Measurements from ENCODE around the gene PBX3.
"Not testable (repeated sequence)": the region's sequence is repeated elsewhere in the genome, so short reads cannot be mapped to it uniquely, and the experiment has no call there.

The PBX3 gene

DNA sequence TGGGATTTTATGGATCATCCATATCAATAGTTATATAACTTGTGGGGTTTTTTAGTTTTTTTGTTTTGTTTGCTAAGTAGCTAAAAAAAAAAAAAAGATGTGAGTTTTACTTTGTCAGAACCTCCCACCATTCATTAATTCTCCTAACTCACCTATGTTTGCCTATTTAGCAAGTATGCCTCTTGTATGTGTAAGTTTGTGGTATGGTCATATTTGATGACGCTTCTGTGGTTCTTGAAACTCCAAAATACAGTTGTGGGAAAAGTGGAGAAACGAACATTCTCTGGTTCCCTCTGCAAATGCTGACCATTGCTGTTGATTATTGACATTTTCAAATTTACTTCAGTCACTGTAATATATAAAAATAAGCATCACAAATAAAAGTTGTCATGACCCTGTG is 75.7 kb downstream of the PBX3 start:
- DNase-seq (ENCODE audit: low read depth) = no peak

DNA sequence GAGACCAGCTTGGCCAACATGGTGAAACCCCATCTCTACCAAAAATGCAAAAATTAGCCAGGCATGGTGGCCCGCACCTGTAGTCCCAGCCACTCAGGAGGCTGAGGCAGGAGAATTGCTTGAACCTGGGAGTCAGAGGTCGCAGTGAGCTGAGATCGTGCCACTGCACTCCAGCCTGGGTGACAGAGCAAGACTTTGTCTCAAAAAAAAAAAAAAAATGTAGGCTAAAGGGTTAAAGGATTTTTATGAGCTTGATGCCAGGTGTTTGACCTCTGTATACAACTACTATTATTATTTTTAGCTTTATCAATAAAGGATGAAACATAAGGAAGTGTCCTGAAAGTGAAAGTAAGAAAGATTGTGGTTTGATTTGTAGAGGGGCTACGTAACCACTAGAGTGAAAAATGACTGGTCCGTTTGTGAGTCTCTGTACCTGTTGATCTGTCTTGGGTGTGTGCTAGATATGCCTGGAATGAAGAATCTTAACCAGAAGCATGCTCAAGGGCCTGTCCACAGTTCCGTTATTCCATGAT is 76.8 kb downstream of the PBX3 start:
- not testable (repeated sequence) for DNase-seq (ENCODE audit: low read depth)

DNA sequence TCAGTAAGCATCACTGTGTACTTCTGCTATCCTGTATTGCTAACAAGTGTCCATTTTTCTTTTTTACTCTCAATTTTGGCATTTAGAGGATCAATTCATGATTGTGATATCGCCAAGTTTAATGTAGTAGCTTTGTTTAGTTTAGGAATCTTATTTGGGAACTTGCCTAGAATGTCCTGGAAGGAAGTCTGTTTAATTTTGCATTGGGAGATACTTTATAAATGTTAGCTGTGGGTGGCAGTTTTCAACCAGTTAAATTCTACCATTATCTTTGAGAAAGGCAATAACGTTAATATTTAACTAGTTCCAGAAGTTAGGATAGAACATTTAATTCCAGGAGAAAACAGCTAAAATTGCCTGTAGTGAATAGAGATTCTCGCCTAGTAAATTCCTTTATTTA is 78.6 kb downstream of the PBX3 start:
- no peak for DNase-seq (ENCODE audit: low read depth)

DNA sequence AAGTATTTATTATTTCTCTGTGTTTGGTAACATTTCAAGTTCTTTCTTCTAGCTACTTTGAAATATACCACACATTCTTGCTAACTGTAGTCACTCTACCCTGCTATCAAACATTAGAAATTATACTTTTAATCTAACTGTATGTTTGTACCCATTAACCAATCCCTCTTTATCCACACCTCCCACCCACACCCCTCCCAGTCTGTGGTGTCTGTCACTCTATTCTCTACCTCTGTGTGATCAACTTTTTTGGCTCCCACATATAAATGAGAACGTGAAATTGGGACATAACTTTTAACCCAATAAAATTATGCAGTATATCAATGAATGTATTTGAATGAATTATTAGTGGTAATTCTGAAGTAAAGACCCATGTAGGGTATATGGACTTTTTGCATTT is 79.7 kb downstream of the PBX3 start:
- DNase-seq (ENCODE audit: low read depth) = no peak

DNA sequence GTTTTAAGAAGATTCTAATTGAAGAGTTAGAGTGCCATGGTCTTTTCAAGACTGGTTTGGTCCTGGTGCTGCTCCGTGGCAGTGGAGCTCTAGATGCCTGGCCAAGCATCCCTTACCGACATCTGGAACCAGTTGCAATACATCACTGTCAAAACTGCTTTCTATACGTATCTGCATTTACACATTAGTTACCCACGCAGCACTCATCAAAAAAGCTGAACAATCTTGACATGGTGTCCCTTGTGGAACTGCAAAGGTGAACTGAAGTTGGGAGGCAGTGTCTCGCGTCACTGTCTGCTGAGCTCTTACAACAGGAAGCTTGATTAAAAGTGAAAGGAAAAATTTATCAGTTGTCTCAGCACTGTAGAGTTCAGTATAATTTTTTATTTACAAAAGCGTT is 82.6 kb downstream of the PBX3 start:
- no peak for DNase-seq (ENCODE audit: low read depth)

DNA sequence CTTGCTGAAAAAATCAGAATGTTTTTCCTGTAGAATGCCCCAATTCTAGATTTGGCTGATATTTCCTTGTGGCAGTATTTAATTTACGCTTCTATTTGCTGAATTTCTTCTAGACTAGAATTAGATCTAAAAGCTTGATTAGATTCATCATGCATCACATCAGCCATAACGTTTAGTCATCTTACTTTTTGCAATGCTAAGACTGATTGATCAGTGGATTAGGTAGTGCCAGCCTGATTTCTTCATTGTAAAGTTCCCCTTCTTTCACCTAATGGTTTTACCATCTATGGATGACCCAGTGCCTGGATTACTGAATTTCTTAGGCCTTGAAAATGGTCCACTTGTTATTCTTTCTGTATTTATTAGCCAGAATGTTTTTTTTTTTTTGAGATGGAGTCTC is 83.9 kb downstream of the PBX3 start:
- no peak for DNase-seq (ENCODE audit: low read depth)

DNA sequence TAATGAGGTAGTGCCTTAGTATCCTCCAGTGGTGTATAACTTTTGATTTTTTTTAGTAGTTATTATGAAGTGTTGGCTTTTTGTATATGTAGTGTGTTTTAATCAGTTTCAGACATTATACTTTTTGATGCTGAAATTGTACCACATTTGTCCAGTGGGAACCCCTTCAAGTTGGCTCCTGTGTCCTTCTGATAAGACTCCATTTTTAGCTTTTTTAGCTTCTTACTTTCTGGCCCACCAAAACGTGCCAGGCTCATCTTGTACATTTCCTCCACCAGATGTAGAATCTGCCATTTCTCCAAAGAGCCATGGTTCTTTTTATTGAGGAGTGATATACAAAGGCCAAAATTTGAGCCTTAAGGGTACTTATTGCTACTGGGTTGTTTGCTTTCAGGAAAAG is 84.4 kb downstream of the PBX3 start:
- DNase-seq (ENCODE audit: low read depth) = no peak

DNA sequence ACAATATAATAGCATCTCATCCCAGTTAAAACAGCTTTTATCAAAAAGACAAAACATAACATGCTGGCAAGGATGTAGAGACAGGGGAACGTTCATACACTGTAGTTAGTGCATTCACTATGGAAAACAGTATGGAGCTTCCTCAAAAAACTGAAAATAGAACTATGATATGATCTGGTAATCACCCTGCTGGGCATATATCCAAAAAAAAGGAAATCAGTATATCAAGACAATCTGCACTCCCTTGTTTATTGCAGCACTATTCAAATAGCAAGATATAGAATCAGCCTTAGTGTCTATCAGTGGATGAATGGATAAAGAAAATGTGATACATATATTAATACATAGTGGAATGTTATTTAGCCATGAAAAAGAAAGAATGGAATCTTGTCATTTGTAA is 88.5 kb downstream of the PBX3 start:
- no peak for DNase-seq (ENCODE audit: low read depth)

DNA sequence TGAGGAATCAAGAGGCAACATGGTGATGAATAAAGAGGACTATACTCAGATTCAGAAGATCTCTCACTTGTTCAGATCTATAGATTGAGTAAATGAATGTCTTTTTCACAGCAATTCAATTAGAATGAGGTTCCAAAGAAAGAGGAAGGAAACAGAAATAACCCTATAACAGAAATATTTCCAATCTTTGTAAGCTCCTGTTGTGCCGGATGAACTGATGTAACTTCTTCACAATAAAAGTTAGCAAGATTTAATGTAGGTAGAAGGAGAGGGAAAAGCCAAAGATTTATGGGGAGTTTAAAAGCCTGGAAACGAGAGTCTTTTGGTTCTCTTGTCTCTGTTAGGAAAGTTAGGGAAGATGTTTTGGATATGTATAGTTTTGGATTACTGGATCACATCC is 92.1 kb downstream of the PBX3 start:
- no peak for DNase-seq (ENCODE audit: low read depth)

DNA sequence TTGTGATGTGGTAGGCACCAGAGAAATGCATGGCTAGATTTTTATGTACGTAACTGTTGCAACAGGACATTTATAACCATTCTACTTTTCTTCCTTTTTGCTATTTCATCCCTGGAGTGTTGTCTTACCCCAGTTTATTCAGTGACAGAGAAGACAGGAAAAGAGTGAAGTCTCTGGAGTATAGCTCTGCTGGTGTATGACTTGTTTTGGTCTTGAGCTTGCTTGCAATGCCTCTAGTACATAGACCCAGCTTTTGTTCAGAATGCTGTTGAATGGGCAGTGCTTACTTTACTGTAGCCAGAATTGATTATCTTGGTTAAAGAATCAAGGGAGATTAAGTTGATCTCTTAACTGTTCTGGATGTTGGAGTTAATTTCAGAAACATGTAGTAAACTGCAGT is 94.3 kb downstream of the PBX3 start:
- no peak for DNase-seq (ENCODE audit: low read depth)

DNA sequence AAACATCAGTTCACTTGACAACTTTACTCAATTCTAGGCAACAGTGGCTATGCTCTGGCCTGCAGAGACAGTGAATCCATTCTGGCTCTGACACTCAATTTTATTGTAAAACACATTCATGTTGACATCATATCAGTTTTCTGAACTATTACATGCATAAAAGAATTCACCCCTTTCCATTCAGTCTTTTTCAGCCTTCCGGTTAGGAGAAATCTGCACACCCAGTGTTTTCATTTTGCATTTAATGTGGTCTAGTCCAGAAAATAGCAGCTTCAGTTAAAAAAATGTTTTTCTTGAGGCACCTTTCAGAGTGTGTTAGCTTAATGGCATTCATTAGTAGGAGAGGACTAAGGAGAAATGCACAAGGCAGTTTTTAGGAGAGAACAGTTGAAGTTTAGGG is 95.1 kb downstream of the PBX3 start:
- DNase-seq (ENCODE audit: low read depth) = no peak

DNA sequence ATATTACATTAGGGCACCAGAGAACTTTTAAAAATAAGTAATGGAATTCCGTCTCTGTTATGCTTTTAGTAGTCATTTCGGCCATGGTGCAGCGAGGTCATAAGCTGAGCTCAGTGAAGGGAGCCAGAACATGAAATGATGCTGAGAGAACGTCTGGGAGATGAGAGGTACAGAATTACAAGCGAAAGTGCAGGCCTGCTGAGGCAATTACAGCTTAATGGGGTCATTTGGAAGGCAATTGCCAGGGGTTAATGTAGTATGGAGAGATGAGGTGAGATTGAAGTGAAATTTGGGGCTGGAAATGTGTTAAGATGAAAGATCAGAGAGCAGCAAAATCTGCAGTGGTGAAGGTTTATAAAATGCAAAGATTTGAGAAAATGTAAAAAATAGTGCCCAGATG is 96.5 kb downstream of the PBX3 start:
- DNase-seq (ENCODE audit: low read depth) = no peak

DNA sequence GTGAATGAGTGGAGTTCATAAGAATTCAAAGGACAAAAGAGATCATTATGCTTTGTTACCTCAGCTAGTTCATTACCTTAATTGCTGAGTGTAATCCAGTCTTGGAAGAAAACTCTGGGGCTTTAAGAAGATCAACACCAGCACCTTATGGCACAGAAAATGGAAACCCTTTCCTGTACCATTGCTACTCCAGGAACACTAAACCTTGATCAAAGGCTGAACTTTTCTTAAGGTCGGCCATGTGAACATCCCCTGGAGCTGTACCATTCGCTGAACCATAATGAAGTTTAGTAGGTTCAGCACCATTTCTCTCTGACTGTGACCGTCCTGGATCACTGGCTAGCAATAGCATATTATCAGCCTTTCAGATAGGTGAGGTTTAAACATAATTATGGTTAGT is 97.4 kb downstream of the PBX3 start:
- DNase-seq (ENCODE audit: low read depth) = no peak

DNA sequence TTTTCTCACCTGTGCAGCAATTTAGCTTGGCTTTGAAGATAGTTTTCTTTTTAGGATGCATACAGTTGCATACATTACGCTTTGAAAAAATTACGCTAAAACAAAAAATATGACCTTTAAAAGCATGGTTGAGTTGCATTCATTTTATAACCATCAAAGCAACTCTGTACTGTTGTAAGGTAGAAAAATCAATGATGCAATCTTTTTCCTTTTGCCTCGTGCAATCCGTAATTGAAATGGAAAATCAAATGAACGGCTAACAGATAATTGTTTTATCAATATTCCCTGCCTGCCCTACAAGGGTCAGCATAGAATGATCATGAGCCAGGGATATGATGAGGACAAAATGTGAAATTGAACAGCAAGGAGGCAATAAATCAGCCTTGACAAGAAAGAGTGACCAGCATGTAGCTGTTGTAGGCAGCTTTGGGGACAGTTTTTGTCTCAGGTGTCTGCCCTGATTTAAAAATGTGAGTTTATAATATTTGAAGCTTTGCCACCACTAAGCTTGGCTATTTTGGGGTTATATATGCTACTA is 98.2 kb downstream of the PBX3 start:
- DNase-seq (ENCODE audit: low read depth) = no peak

DNA sequence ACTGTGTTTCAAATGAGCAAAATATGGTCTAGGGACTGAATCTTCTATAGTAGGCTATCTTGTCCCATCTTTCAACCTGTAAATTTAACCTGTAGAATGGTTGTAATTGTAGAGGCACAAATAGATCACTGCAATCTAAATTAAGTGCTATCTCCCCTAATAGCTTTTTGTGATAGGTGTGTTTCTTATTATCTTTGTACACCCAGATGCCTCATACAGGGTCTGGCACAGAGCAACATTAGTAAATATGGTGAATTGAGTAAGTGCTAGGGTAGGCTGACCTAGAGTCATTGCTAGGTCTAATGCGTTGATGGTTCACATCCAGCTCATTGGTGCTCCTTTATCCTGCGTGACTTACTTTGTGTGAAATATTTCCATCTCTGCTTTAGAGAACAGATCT is 100.6 kb downstream of the PBX3 start:
- no peak for DNase-seq (ENCODE audit: low read depth)

DNA sequence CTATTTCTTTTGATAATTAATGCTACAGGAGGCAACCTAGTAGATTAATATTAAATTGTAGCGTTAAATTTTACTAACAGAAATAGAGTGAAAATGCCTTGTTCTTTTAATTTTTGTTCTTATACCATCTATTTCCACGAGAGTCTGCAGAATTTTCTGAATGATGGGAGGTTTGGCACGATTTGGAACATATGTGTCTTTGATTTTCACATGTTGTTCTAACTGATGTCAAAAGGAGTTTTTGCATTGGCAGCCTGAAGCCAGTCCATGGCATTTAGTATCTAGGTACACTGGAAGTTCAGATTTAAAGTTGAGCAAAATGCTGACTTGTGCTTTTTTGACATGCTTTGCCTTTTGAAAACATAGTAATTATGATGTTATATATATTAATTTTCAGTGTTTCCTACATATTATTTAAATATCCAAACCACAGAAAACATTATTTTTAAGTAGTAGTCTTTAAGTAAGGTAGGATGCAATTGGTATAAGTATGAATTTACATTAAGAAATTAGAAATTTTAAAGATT is 103.0 kb downstream of the PBX3 start:
- no peak for DNase-seq (ENCODE audit: low read depth)

DNA sequence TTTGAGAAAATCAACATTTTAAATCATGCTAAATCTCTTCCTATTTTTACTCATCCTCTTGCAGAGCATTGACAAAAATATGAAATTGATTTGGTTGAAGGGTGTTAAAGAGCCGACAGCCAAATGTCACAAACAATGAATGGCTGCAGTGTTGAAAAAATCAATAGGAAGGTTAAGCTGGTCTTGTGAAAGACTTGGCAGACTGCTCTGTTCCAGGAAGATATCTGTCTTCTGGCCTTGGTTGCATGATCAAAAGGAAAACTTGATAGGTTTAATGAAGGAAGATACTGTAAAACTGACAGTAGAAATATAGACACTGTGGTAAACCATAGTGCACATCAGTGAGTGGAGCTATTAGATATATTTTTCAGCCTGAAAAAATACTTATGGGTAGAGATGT is 103.6 kb downstream of the PBX3 start:
- DNase-seq (ENCODE audit: low read depth) = peak; percentile 45

DNA sequence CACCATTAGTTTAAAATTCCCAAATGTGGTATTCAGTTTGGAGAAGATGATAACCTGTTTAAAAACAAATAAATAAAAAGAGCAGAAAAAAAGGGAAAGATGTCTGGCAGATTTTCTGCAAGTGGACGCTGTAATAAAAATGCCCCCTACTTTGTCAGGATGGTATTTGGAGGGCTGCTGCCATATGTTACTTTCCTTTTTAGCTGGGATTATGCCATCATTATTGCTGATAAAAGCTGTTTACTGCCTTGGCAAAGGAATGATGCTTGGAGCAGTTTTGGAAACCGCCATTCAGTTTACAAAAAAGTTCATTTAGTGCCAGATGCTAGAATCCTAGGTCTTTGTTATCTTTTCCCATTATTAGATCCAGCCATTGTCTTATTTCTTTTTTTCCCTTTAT is 104.8 kb downstream of the PBX3 start:
- DNase-seq (ENCODE audit: low read depth) = no peak

DNA sequence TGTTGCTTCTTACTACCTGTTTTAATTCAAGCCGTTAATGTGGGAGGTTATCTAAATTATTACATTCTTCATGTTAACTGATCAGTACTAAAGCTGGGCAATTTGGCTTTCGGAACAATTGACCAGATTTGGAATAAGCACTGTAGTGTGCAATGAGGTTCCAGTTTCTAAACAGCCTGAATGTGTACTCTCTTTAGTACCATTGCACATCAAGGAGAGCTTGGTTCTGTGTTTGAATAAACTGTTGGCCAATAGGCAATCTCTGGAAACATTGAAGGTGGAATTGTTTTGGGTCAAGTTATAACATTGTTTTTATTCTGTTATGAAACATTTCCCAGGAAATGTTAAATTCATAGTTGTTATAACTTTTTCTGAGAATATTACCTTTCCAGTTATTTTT is 105.2 kb downstream of the PBX3 start:
- no peak for DNase-seq (ENCODE audit: low read depth)

DNA sequence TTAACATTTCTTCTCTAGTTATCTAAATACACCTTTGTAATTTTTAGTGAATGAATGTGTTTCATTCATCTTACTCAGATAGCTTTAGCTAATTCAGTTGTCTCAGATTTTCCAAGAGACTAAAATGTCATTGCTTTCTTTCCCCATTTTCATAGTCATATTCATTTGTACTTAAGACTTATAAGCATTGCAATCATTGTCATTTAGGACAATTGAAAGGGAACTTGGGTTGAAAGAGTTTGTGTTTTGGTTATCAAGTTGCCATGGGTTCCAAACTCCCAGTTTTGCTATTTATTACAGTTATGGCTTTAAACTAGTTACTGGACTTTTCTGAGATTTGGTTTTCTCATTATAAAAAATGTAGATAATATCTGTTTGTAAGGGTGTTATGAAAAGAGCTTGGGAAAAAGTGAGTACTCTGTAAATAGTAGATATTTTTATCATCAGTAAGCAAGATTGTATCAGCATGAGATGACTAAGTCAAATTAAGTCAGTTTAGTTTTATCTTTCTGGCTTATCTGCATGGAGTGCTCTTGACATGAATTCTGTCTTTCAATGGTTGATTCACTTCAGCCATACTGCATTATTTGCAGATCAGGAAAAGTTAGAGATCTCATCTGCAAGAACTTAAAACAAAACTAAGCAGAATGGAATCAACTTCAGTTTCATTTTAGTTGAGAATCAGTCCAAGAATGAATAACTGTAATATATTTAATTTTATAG is 107.5 kb downstream of the PBX3 start:
- DNase-seq (ENCODE audit: low read depth) = peak; percentile 49

DNA sequence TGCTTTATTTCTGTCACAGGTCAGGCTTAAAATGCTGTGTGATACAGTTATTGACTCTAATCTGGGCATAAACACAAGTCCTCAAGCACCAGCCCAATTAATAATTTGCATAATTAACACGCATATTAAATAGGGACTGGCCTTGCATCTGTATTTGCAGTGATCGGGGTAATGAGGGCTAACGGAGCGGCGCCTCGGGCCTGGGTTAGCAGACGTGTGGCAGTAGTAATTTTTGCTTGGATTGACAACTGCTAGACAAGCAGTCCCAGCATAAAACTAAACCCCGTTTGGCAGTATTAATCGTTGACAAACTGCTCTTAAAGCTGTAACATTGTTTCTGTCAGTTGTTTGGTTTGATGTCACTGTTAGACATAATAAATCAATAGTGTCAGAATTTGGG is 109.2 kb downstream of the PBX3 start:
- no peak for DNase-seq (ENCODE audit: low read depth)

DNA sequence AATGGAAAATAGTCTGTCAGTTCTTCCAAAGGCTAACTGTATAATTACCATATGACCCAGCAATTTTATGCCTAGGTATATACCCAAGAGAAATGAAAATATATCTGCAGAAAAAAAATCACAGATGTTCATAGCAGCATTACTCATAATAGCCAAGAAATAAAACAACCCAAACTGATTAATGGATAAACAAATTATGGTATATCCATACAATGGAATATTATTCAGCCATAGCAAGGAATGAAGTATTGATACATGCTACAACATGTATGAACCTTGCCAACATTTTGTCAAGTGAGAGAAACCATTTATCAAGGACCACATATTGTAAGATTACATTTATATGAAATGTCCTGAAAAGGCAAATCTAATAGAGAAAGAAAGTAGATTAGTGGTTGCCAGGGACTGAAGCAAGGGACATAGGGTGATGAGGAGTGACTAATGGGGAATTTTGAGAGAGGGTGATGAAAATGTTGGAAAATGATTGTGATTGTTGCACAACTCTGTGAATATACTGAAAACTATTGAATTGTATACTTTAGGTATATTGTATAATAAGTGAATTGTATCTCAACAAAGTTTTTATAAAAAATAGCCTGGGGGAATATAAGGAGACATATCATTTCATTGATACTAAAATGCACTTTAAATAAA is 114.4 kb downstream of the PBX3 start:
- DNase-seq (ENCODE audit: low read depth) = peak; percentile 44

DNA sequence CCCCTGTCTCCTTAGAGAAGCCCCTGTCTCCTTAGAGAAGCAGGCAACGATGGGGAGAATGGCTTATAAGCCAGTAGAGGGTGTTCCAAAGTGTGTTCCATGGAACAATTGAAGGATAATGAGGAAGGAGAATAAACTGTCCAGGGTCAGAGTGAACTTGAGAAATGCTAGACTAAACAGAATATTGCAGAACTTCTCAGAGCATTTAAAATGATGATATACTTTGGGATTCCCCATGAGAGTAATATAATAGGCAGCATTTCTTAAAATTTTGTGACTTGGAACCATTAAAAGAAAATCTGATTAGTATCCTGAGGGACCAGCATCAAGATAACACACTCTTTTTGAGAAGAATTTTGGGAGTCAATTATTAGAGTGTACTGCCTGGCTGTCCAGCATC is 116.8 kb downstream of the PBX3 start:
- no peak for DNase-seq (ENCODE audit: low read depth)
